HG02840 (cell line): ENCODE results near the gene TFCP2.

Experiments
- ATAC-seq: cut with Tn5 transposase; IDR thresholded peaks from one replicate; pipeline ENCODE4 v1.9.1; 2021; ENCODE audit warnings: mild to moderate bottlenecking, moderate library complexity, moderate number of reproducible peaks; ENCODE audit not compliant: unreplicated experiment, low FRiP score

TFCP2 gene

DNA sequence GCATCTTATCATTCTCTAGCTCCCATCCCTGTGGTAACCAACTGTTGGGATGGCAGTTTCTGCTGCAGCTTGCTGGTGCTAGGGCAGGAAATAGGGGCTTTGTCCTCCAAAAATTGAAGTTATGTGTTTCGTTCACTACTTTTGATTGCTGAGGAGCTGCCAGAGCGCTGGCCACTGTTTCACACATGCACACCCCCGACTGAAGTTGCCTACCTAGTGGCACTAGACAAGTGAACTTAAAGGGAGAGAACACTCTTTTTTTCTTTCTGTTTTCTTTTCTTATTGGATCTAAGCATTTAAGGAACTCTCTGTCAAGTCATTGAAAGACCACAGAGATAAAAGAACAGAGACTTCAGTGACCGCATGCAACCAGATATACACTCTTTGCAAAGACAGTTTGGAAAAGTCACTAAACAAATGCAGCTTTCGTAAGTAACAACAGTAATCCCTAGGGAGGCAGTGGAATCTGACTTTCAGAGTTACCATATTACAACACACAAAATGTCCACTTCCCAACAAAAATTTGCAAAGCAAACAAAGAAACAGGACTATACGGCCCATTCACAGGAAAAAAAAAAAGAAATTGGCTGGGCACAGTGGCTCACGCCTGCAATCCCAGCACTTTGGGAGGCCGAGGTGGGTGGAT lies 12.0 kb downstream of the TFCP2 start:
- ATAC-seq, result no peak

DNA sequence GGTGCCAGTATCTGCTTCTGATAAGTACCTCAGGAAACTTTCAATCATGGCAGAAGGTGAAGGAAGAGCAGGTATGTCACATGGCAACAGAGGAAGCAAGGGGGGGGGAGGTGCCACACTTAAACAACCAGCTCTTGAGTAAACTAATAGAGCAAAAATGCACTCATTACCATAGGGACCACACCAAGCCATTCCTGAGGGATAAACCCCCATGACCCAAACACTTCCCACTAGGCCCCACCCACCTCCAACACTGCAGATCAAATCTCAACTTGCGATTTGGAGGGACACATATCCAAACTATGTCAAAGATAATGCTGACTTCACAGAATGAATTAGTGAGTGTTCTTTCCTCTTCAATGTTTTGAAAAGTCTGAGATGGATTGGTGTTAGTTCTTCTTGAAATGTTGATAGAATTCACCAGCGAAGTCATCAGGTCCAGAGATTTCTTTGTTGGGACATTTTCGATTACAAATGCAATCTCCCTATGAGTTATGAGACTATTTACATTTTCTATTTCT lies 16.6 kb downstream of the TFCP2 start:
- ATAC-seq, result no peak

DNA sequence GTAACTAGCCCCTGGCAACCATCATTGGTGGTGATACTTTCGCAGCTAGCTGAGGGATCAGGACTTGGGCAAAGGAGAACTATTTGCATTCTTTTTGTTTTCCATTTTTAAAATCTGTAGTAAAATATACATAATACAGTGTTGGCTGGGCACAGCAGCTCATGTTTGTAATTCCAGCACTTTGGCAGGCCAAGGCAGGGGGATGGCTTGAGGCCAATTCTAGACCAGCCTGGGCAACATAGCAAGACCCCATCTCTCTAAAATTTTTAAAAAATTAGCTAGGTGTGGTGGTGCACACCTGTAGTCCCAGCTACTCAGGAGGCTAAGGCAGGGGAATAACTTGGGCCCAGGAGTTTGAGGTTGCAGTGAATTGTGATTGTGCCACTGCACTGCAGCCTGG lies 20.0 kb downstream of the TFCP2 start:
- ATAC-seq, result no peak

DNA sequence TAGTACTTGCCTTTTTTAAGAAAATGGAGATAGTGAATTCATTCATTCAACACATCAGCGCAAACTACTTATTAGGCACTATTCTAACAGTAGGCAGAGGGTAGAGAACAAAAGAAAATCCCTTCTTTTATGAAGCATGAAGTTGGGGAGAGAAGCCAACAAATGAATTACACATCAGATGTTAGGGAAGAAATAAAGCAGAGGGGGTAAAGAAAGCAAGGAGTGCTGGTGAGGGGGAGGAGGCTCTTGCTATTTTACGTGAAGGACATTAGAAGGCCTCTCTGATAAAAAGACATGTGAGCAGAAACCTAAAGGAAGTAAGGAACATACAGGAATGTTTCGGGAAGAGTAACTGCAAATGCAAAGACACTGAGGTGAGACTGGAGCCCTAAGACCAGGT lies 22.2 kb downstream of the TFCP2 start:
- no peak for ATAC-seq

DNA sequence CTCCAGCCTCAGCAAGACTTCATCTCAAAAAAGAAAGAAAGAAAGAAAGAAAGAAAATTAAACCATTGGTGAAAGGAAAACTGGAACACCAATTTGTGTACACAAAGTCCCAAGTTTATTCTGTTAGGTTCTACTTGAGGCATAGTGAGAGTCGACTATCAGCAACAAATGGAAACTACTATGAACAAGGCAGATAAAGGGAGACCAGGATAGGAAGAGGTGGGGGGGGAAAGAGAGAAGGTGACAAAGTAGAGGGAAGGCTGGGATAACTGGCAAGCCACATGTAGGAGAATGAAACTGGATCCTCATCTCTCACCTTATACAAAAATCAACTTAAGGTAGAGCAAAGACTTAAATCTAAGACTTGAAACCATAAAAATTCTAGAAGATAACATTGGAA lies 25.6 kb downstream of the TFCP2 start:
- no peak for ATAC-seq

DNA sequence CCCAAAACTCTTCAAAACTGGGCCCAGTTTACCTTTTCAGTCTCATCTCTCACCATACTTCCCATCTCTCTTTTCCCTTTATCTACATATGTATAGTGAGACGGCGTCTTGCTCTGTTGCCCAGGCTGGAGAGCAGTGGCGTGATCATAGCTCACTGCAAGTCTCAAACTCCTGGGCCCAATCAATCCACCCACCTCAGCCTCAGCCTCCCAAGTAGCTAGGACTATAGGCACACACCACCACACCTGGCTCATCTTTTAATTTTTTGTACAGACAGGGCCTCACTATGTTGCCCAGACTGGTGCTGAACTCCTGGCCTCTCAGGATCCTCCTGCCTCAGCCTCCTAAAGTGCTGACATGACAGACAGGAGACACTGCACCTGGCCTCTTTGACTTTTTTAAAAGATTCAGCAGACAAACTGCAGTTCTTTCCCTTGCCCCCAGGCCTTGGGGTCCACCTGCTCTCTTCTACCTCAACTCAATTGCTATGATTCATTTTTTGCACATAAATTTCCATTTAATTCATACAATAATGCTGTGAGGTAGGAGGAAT lies 33.6 kb downstream of the TFCP2 start:
- no peak for ATAC-seq

DNA sequence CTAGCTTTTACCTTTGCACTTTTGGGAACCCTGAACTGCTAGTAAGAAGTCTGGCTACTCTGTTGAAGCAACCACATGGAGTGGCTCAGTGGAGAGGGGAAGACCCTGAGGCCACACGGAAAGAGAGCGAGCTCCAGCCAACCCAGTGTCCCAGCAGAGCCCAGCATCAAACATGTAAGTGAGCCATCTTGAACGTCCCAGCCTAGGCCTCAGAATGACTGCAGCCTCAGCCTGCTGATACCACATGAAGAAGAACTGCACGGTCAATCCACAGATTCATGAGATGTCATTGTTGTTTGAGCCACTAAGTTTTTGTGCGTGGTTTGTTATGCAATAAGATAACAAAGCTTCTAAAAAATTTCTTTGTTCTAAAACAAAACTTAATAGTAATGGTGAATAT lies 40.2 kb downstream of the TFCP2 start:
- no peak for ATAC-seq

DNA sequence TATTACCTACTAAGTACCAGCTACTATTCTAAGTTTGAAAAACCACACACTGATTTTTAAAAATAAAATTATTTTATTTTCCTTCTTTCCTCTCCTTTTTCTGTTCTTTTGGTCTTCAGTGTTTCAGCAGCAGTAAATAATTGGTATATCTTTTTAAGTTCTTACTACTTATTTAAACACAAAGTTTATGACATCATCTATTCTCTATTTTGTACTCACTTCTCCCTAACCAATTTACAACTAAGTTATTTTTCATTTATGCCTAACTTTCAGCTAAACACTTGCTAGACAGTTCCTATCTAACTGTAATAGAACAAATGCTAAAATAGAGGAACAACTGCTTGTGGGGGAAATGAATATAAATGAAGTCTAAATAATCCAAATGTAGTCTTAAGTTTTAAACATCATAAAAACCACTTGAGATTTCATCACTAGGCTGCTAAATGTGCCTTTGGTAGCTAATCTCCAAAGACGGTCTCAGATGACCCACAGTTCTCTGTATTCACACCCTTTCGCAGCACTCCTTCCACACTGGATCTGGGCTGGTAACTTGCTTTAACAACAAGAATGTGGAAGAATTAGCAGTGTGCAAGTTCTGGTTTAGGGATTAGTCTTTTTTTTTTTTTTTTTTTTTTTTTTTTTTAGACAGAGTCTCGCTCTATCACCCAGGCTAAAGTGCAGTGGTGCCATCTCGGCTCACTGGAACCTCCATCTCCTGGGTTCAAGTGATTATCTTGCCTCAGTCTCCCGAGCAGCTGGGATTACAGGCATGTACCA lies 41.0 kb downstream of the TFCP2 start:
- ATAC-seq, result no peak

DNA sequence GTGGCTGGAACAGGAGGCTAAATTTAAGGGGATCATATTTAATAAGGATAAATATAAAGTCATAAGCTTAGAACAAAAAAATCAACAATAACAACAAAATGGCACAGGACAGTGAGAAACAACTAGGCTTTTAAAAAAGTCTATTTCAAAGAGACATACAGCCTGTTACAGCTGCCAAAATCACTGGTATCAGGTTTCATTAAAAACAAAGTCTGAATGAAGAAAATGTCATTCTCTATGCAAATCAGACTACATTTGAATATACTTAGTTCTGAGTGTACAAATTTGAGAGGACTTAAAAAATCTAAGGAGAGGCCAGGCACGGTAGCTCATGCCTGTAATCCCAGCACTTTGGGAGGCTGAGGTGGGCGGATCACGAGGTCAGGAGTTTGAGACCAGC lies 44.0 kb downstream of the TFCP2 start:
- no peak for ATAC-seq

DNA sequence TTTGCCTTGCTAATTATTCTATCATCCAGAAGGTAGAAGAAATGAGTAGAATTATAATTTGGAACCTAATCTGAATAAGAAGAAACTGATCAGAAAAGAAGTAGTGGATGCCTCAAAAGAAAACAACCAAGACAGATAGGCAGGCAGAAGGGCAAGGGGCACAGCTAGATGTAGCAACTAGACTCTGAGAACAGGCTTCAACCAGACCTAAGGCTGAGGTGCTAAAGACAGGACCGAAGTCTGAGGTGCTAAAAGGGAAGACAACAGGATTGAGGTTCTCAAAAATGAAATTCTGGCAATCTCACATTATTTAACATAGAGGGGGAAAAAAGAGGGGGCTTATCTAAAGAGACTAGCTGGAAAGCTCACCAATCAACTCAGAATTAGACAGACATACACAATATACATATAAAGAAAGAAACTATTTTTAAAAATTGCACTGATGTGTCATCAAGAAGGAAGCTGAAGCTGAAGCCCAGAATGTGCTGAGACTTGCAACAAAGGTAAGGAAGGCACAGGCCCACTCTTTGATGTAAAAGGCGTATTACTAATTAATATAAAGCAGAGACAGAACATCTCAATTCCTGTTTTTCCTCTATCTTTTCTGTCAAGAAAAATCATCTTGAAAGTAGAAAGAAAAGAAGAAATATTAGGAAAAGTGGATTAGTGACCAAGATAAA lies 45.7 kb downstream of the TFCP2 start:
- no peak for ATAC-seq

DNA sequence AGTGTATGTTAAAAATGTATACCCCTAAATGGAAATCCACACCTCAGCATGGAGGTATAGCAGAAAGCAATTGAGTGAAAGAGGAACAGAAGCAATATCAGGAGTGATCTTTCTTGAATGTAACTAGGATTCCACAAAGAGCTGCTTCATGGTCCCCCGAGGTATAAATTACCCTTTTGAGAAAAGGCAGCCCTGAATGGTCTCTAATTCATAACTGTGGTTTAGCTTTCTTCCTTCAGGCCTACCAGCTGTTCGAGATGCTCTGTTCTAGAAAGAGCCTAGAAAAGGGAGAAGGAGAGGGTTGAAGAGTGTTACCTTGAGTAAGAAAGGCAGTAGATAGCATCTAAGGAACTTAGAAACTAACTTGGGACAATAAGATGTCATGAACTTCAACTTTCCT lies 46.6 kb downstream of the TFCP2 start:
- ATAC-seq, result no peak

DNA sequence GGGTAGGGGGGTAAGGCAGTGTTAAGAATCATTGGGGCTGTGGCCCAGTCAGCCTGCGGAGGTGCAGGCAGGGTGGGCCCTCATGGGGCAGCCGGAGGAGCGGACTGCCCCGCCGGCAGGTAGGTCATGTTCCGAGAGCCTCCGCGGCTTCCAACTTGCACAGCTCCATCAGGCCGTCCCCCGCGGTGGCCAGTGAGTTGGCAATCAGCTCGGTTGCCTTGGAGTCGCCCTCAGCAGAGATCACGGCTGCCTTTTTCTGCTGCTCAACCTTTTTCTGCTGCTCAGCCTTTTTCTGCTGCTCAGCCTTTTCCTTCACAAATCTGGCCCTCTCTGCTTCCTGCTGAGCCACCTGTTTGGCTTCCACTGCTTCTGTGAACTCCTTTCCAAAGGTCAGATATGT lies 48.4 kb downstream of the TFCP2 start:
- no peak for ATAC-seq

DNA sequence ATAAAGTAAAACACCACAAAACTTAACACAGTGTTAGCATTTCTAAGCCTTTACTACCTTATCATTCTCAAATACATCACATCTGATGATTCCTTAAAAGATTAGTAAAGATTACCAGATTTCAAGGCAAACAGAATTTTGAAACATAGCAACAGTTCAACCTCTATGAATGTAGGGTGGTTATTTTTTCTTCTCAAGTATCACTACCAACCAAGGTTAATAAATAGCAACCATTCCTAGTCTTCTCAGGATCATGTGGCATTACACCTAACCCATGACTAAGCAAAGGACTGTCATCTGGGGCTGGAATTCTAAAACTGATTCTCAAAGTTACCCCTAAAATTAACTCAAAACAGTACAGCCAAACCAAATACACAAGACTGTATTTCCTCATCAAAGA lies 50.1 kb downstream of the TFCP2 start:
- ATAC-seq, result no peak

DNA sequence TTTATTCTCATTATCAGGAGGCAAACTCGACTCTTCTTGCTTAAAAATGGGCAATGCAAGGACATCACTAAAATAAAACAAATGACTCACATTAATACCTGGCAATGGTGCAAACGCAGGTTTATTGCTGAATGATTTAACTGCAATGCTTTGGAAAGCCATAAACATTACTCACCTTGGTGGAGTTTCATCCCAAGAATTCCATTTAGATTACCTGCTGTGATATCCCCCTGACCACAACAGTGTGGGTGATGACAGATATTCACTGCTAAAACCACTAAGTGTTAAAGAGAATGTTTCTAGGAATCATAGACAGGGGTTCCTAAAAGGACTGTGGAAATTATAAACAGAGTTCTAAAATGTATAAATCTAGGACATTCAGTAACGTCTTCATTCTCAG lies 54.2 kb downstream of the TFCP2 start:
- ATAC-seq, result no peak

DNA sequence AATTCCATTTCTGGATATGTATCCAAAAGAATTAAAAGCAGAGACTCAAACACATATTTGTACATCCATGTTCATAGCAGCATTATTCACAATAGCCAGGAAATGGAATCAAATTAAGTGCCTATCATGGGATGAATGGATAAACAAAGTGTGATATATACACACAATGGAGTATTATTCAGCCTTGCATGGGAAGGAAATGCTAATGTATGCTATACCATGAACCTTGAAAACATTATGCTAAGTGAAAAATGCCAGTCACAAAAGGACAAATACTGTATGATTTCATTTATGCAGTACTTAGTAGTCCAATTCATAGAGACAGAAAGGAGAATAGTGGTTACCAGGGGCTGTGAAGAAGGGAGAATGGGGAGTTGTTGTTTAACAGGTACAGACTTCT lies 57.4 kb downstream of the TFCP2 start:
- ATAC-seq, result no peak

DNA sequence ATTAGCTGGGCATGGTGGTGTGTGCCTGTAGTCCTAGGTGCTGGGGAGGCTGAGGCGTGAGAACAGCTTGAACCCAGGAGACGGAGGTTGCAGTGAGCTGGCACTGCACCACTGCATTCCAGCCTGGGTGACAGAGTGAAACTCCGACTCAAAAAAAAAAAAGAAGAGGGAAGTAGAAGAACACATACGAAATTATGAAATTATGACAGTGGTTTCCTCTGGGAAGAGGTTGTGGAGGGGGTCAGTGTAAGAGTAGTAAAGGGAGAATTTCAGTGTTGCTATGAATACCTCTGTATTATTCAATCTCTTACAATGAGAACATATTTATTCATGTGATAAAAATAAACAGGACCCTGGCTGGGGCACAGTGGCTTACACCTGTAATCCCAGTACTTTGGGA lies 64.8 kb downstream of the TFCP2 start:
- ATAC-seq, result no peak

DNA sequence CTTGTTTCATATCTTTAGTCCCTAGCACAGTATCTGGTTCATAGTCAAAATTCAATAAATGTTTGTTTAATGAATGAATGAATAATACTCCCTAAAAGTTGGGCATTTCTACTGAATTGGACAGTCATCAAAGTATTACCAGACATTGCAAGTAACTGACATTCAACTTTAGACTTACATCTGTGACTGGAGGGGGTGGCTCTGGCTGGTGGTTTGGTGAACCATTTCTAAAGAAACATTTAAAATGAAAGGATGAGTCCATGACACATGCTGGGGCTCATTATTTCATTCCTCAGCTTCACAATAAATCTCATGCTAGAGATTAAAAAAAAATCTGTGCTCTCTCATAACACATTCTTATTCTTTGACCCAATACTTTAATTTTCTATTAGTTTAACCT lies 69.0 kb downstream of the TFCP2 start:
- no peak for ATAC-seq

DNA sequence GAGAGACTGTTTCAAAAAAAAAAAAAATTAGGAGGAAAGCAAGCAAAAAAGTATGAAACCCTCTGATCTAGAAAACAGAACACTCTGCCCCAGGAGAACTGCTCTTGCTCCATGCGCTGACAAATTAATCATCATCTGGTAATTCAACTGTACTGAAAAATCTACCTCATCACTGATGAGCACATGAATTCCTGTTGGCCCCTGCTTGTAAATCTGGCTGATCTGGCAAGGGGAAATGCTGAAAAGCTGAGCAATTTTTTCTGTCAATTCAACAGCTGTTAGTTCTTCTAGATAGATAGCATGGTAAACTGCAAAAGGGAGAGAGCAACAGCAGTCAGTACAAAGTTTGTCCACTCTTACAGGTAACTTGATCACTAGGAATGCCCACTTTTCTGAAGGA lies 74.3 kb downstream of the TFCP2 start:
- ATAC-seq, result no peak

DNA sequence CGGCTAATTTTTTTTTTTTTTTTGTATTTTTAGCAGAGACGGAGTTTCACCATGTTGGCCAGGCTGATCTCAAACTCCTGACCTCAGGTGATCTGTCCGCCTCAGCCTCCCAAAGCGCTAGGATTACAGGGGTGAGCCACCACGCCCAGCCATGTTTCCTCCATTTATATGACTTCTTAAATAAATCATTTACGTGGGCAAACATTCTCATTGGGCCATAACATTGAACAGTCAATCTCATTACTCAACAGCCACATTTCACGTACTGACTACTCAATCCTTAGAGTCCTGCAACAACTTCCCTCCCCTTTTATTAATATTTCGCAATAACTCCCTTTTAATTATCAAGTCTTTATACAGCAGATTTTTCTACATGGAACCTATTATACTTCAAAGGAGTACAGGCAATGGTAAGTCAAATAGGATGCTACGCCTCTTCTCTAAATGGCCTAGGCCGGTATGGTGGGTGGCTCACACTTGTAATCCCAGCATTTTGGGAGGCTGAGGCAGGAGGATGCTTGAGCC lies 82.2 kb downstream of the TFCP2 start:
- no peak for ATAC-seq

DNA sequence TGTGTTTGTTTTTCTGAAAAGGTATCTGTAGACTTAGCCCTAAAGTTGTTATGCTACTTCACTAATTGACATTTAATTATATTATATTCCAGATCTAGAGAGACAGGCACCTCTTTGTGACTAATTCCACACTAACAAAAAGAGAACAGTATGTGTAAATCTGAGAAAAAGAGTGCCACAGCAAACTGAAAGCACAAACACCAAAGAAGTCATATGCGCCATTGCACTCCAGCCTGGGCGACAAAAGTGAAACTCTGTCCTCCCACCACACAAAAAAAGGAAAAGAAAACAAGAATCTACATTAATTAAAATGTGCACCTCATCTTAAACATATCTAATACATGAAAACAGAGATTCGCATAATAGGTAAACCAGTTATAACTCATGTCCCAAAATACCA lies 85.1 kb downstream of the TFCP2 start:
- no peak for ATAC-seq

DNA sequence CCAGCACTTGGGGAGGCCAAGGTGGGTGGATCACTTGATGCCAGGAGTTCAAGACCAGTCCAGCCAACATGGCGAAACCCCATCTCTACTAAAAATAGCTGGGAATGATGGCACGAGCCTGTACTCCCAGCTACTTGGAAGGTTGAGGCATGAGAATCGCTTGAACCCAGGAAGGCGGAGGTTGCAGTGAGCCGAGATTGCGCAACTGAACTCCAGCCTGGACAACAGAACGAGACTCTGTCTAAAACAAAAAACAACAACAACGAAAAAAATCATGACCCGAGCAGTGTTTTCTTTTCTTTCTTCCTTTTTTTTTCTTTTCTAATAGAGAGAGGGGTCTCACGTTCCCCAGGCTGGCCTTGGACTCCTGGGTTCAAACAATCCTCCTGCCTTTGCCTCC lies 86.0 kb downstream of the TFCP2 start:
- ATAC-seq, result no peak
